ENCODE results near the gene TYK2. TPM values are rescaled to one million over a fixed set of nuclear protein-coding genes. Genes with fewer than 3 reads are reported as not detected.
A peak's percentile ranks its signal among the peaks of the same experiment; 100 is the strongest.

TYK2 gene
- total and polyA plus RNA-seq, 2 experiments from 2014 or later, result 60.4 to 85.5 TPM

DNA sequence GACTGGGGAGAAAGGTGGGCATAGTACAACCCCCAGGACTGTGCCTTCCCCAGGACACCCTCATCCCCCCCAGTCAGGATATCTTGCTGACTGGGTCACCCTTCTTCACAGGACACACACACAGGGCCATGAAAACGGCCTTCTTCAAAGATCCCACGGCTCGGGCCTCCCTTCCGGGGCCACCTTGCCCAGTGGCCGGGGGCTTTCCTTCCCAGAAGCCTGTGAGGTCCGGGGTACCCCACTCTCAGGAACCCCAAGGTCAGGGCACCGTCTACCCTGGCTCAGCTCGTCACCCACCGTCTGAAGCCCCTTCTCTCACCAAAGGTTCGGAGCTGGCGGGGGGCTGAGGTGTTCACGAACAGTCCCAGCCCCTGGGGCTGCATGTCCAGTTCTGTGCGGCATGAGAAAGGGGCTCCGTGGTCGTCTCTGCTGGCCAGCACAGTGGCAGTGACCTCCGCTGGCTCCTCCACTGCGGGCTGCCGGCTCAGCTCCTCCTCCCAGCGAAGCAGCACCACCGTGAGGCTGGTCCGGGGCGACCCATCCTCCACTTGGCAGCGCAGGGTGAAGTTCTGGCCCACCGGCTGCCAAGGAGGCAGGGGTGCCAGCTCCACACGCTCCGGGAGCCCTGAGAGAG lies 44.9 kb downstream of the TYK2 start:
- H3K79me2 ChIP-seq (ENCODE audit: insufficient read depth), result peaks cover 26% of the 10 kb centered on the region
- peaks cover 8% of the 10 kb centered on the region for H3K4me1 ChIP-seq (ENCODE audit: insufficient read depth)
- H3F3A ChIP-seq (ENCODE audit: insufficient read depth), result no peaks in the 10 kb centered on the region
- 56 to 57% methylated on average over 25 to 26 of the region's 26 CpGs for WGBS, 2 experiments (ENCODE audit: low coverage in 1 of 2, low lambda C conversion rate in 2 of 2, missing lambda C conversion rate in 2 of 2)
- H3K9ac ChIP-seq, result peak overlapping the region; percentile 90
- H3K9me3 ChIP-seq (ENCODE audit: low read depth), result no peaks in the 10 kb centered on the region
- H3K27me3 ChIP-seq (replicated peaks; ENCODE audit: insufficient read depth), result no peaks in the 10 kb centered on the region
- H4K20me1 ChIP-seq (ENCODE audit: insufficient read depth), result no peaks in the 10 kb centered on the region
- no peaks in the 10 kb centered on the region for H3K9me2 ChIP-seq (ENCODE audit: insufficient read depth)
- TF ChIP-seq EZH2phosphoT487 (IDR thresholded peaks at IDR 0.05; ENCODE audit: insufficient read depth, low read depth) (no peak), EZH2 (IDR thresholded peaks at IDR 0.05; ENCODE audit: insufficient read depth, poor library complexity, severe bottlenecking) (no peak)
- peak overlapping the region; percentile 80 for H2AFZ ChIP-seq
- DNase-seq, result no peak
- in situ Hi-C loops (cut with MboI), result no loop called here
- H3K4me2 ChIP-seq (ENCODE audit: unreplicated experiment), result peak overlapping the region; percentile 80
- no peaks in the 10 kb centered on the region for H3K36me3 ChIP-seq (ENCODE audit: low read depth)
- H3K4me3 ChIP-seq, result peak overlapping the region; percentile 90; the same call in 1 of the 2 replicates
- H3K27ac ChIP-seq, result no peak overlapping the region

DNA sequence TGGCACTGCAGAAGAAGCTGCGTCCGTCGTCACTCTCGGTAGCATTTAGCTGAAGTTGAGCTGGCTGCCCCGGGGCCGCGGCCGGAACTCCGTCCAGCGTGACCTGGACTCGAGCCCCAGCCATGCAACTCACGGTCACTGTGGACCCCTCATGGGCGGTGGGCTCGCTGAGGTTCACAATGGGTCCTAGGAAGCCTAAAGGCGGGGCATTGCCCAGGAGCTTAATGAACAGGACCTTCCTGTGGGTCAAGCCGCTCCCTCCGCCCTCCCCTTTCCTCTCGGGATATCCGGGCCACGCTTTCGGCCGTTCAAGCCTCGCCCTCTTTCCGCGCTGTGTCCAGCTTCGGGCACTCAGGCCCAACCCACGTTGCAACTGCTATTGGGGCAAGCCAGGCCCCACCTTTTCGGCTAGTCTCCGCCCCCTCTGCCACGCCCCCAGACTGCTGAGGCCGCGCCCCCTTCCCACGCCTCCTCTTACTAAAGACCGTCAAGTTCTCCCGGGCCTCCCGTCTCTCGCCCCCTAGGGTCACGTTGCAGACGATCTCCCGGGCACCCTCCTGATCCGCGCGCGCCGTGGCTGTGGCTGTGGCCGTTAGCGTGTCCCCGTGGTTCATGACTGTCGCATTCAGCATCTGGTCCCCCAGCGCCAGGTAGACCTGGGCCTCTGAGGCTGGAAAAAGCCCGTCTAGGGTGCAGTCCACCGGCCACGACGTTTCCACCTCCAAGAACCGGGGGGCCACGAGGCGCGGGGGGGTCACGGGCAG lies 45.6 kb downstream of the TYK2 start:
- Histone ChIP-seq H3K9ac (peak overlapping the region; percentile 90), H4K20me1 (ENCODE audit: insufficient read depth) (no peaks in the 10 kb centered on the region), H2AFZ (peak overlapping the region; percentile 80), H3K36me3 (ENCODE audit: low read depth) (no peaks in the 10 kb centered on the region), H3K9me2 (ENCODE audit: insufficient read depth) (no peaks in the 10 kb centered on the region), H3F3A (ENCODE audit: insufficient read depth) (no peaks in the 10 kb centered on the region), H3K79me2 (ENCODE audit: insufficient read depth) (peaks cover 33% of the 10 kb centered on the region), H3K4me1 (ENCODE audit: insufficient read depth) (peaks cover 8% of the 10 kb centered on the region), H3K9me3 (ENCODE audit: low read depth) (no peaks in the 10 kb centered on the region), H3K4me3 (peak overlapping the region; percentile 90), H3K27ac (peak overlapping the region; percentile 92), H3K4me2 (ENCODE audit: unreplicated experiment) (peak overlapping the region; percentile 84), H3K27me3 (replicated peaks; ENCODE audit: insufficient read depth) (no peaks in the 10 kb centered on the region)
- DNase-seq, result peak; percentile 99
- TF ChIP-seq EZH2 (IDR thresholded peaks at IDR 0.05; ENCODE audit: insufficient read depth, poor library complexity, severe bottlenecking) (no peak), EZH2phosphoT487 (IDR thresholded peaks at IDR 0.05; ENCODE audit: insufficient read depth, low read depth) (no peak)
- in situ Hi-C loops (cut with MboI), result no loop called here
- WGBS, 2 experiments (ENCODE audit: low coverage in 1 of 2, low lambda C conversion rate in 2 of 2, missing lambda C conversion rate in 2 of 2), result 2% methylated on average over 45 to 57 of the region's 59 CpGs

- Histone ChIP-seq H3K27me3 (replicated peaks; ENCODE audit: insufficient read depth) (no peaks in the 10 kb centered on the region), H4K20me1 (ENCODE audit: insufficient read depth) (no peaks in the 10 kb centered on the region), H3K4me2 (ENCODE audit: unreplicated experiment) (peak overlapping the region; percentile 84), H3K9me3 (ENCODE audit: low read depth) (no peaks in the 10 kb centered on the region), H3F3A (ENCODE audit: insufficient read depth) (no peaks in the 10 kb centered on the region), H3K36me3 (ENCODE audit: low read depth) (no peaks in the 10 kb centered on the region), H3K27ac (peak overlapping the region; percentile 92), H3K4me3 (peak overlapping the region; percentile 90), H3K9ac (peak overlapping the region; percentile 90), H3K79me2 (ENCODE audit: insufficient read depth) (peaks cover 41% of the 10 kb centered on the region), H3K4me1 (ENCODE audit: insufficient read depth) (peaks cover 8% of the 10 kb centered on the region), H3K9me2 (ENCODE audit: insufficient read depth) (no peaks in the 10 kb centered on the region), H2AFZ (peak overlapping the region; percentile 80)
- peak; percentile 48 for DNase-seq
- TF ChIP-seq EZH2 (IDR thresholded peaks at IDR 0.05; ENCODE audit: insufficient read depth, poor library complexity, severe bottlenecking), result no peak
- no peak for TF ChIP-seq EZH2phosphoT487 (IDR thresholded peaks at IDR 0.05; ENCODE audit: insufficient read depth, low read depth)
- 3% methylated on average over 43 to 44 of the region's 44 CpGs for WGBS, 2 experiments (ENCODE audit: low coverage in 1 of 2, low lambda C conversion rate in 2 of 2, missing lambda C conversion rate in 2 of 2)
- in situ Hi-C loops (cut with MboI), result no loop called here
Measured at GRCh38 chr19:10333758-10334587, 46.4 kb downstream of the TYK2 start.
